Measurements from ENCODE around the gene ALOX12.

GRCh38 chr17:7020894-7021664 is 25.2 kb downstream of the ALOX12 start:
- TF ChIP-seq EZH2phosphoT487 (IDR thresholded peaks at IDR 0.05; ENCODE audit: low read length) (no peak), EZH2 (optimal IDR thresholded peaks at IDR 0.05; ENCODE audit: low read depth, low read length) (no peak)
- TF ChIP-seq, protein P1, sequence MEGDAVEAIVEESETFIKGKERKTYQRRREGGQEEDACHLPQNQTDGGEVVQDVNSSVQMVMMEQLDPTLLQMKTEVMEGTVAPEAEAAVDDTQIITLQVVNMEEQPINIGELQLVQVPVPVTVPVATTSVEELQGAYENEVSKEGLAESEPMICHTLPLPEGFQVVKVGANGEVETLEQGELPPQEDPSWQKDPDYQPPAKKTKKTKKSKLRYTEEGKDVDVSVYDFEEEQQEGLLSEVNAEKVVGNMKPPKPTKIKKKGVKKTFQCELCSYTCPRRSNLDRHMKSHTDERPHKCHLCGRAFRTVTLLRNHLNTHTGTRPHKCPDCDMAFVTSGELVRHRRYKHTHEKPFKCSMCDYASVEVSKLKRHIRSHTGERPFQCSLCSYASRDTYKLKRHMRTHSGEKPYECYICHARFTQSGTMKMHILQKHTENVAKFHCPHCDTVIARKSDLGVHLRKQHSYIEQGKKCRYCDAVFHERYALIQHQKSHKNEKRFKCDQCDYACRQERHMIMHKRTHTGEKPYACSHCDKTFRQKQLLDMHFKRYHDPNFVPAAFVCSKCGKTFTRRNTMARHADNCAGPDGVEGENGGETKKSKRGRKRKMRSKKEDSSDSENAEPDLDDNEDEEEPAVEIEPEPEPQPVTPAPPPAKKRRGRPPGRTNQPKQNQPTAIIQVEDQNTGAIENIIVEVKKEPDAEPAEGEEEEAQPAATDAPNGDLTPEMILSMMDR (IDR thresholded peaks at IDR 0.05; ENCODE audit: low read length): no peak
